B cell (primary cell): ENCODE results near the gene MYB.

Source experiments
- CTCF ChIP-seq: fragments of 200-600 bp; IDR thresholded peaks from one replicate; pipeline ENCODE4 v1.8.0; 2022; ENCODE audit warnings: antibody characterized with exemption, mild to moderate bottlenecking
- EZH2 ChIP-seq: IDR thresholded peaks from 2 replicates; pipeline ENCODE4 v1.6.1; 2012; ENCODE audit warnings: borderline replicate concordance, low read depth, mild to moderate bottlenecking, moderate library complexity, low read length; ENCODE audit not compliant: insufficient read depth, poor library complexity, severe bottlenecking

DNA sequence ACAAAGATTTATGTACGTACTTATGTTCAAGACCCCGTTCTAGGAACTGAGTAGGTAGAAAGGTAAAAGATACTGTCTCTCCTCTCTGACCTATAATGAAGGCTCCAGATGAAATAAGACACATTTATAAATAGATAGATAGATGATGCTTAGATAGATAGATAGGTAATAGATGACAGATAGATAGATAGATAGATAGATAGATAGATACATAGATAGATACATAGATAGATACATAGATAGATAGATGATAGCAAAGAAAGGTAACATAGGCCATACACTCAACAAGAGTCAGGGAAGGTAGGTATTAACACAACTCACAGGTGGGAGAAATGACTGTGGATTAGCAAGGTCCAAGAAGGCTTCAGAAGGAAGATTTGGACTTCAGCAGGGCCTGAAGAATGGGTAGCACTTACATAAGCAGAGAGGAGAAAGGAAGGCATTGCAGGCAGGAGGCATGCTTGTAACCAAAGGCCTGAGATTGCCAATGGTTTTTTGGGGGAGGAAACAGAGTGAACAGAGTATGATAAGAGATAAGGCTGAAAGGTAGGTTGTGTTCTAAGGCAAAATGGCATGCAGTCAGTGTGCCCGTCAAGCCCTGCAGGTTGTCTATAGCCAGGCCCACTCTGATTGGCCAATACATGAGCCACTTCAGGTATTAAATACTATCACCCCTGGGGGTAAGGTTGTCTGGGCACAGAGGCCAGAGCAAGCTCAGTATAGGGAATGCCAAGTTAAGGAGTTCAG, 7.7 kb upstream of the MYB start:
- TF ChIP-seq CTCF (no peak), EZH2 (no peak)
